Measurements from ENCODE around the gene MRPL49. TPM values are rescaled to one million over a fixed set of nuclear protein-coding genes. Genes with fewer than 3 reads are reported as not detected.

MRPL49 gene
- total and polyA plus RNA-seq, 2 of the 13 experiments (the other 11 are each of a cell fraction or from before 2014, with no cell fraction given): 39.2 to 53.3 TPM

DNA sequence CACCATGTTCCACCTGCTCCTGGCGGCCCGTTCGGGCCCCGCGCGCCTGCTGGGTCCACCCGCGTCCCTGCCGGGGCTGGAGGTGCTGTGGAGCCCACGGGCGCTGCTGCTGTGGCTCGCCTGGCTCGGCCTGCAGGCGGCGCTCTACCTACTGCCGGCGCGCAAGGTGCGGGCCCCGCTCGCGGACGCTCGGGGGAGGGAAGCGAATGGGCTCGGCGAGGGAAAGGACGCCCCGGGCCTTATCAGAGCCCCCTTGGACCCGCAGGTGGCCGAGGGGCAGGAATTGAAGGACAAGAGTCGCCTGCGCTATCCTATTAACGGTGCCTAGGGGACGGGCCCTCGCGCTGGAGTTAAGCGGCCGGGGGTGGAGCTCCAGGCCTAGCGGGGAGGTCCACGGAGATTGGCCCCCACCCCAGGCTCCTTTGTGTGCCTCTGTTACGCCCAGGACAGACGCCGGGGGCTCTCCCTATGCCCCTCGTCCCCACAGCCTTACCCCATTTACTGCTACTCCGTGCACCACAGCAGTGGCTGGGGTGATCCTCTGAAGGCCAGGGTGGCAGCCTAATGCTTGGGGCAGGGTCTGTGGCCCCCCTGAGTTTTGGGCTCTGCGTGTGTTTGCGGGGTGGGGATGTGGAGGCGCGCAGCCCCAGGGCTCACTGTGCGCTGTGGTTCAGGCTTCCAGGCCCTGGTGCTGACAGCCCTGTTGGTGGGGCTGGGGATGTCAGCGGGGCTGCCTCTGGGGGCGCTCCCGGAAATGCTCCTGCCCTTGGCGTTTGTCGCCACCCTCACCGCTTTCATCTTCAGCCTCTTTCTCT lies 9.4 kb upstream of the MRPL49 start (continued):
- 0 out of 2 replicates have a peak, but pooled peaks have one; percentile 30 for TF ChIP-seq ZNF616 (CRISPR knock-in tag; IDR thresholded peaks at IDR 0.05; ENCODE audit: low read depth)
- peak; percentile 75; the same call in 1 of the 2 replicates for TF ChIP-seq KDM3A (CRISPR knock-in tag; IDR thresholded peaks at IDR 0.05; ENCODE audit: low read depth)
- TF ChIP-seq ZNF446 (CRISPR knock-in tag; IDR thresholded peaks at IDR 0.05): no peak; the same call in 1 of the 2 replicates
- TF ChIP-seq, protein P1, sequence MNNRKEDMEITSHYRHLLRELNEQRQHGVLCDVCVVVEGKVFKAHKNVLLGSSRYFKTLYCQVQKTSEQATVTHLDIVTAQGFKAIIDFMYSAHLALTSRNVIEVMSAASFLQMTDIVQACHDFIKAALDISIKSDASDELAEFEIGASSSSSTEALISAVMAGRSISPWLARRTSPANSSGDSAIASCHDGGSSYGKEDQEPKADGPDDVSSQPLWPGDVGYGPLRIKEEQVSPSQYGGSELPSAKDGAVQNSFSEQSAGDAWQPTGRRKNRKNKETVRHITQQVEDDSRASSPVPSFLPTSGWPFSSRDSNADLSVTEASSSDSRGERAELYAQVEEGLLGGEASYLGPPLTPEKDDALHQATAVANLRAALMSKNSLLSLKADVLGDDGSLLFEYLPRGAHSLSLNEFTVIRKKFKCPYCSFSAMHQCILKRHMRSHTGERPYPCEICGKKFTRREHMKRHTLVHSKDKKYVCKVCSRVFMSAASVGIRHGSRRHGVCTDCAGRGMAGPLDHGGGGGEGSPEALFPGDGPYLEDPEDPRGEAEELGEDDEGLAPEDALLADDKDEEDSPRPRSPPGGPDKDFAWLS (CRISPR knock-in tag; IDR thresholded peaks at IDR 0.05; ENCODE audit: borderline replicate concordance): 0 out of 2 replicates have a peak, but pooled peaks have one; percentile 16
- TF ChIP-seq, protein P2, sequence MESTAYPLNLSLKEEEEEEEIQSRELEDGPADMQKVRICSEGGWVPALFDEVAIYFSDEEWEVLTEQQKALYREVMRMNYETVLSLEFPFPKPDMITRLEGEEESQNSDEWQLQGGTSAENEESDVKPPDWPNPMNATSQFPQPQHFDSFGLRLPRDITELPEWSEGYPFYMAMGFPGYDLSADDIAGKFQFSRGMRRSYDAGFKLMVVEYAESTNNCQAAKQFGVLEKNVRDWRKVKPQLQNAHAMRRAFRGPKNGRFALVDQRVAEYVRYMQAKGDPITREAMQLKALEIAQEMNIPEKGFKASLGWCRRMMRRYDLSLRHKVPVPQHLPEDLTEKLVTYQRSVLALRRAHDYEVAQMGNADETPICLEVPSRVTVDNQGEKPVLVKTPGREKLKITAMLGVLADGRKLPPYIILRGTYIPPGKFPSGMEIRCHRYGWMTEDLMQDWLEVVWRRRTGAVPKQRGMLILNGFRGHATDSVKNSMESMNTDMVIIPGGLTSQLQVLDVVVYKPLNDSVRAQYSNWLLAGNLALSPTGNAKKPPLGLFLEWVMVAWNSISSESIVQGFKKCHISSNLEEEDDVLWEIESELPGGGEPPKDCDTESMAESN (CRISPR knock-in tag; conservative IDR thresholded peaks at IDR 0.05): 0 out of 2 replicates have a peak, but pooled peaks have one; percentile 51
- no peak for TF ChIP-seq ZNF326 (CRISPR knock-in tag; IDR thresholded peaks at IDR 0.05; ENCODE audit: borderline replicate concordance)
- TF ChIP-seq NR2F2 (IDR thresholded peaks at IDR 0.05; ENCODE audit: borderline replicate concordance, low read depth): 0 out of 2 replicates have a peak, but pooled peaks have one; percentile 24
- no peak for TF ChIP-seq JUN (CRISPR knock-in tag; IDR thresholded peaks at IDR 0.05)
- TF ChIP-seq AKNA (CRISPR knock-in tag; IDR thresholded peaks at IDR 0.05; ENCODE audit: borderline replicate concordance): no peak
- no peak for TF ChIP-seq ZNF609 (CRISPR knock-in tag; IDR thresholded peaks at IDR 0.05; ENCODE audit: borderline replicate concordance)

All from HepG2 (cell line).